ENCODE data around the gene ATP6V0A1.
"Not testable (repeated sequence)": the region's sequence is repeated elsewhere in the genome, so short reads cannot be mapped to it uniquely, and the experiment has no call there.

GRCh38 chr17:42454987-42455386 lies 3.7 kb upstream of the ATP6V0A1 start:
- not testable (repeated sequence) for TF ChIP-seq POLR2A, CTCF (IDR thresholded peaks at IDR 0.05)
